ENCODE measurements around the gene C1QL2. TPM values are rescaled to one million over a fixed set of nuclear protein-coding genes. Genes with fewer than 3 reads are reported as not detected.

Gene C1QL2
- total RNA-seq, 2 experiments from 2014 or later, result not detected

DNA sequence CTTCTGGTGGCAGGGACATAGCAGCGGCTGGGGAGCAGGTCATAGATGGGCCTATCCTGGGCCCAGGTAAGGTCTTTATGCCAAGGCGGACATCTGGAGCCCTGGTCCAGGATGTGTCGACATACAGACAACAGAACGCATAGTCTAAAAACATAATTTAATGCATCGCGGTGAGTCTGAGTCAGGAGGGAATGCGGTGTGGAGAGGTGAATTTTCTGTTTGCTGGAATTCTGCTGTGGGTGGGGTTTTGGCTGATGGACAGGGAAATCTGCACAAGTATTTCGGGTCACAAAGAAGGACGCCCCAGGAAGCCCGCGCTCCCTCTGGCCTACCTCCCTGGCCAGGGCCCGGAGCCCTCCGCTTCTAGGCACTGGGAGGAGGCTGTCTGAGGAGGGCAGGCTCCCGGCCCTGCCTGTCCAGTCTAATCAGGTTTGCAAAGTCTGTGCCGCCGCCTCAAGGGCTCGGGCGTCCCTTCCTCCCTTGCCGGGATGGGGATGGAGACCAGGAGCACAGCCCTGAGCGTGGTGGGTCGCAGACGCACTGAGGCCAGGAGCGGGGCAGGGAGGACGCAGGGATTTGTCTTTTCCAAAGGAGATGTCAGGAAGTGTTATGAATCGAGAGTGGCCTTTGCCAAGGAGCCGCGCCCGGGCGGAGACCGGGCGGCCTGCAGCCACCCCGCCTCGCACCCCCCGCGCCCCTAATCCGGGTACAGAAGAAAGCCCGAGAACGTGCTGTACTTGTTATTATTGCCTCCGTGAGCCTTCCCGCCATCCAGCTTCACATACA is 2.3 kb downstream of the C1QL2 start:
- H3K4me3 Mint-ChIP-seq, result no peak overlapping the region
- CTCF ChIA-PET, result no interaction called here
- H3K27ac Mint-ChIP-seq, result no peak overlapping the region
- H3K9me3 Mint-ChIP-seq, result no peaks in the 10 kb centered on the region
- H3K4me1 Mint-ChIP-seq (ENCODE audit: low read depth), result no peaks in the 10 kb centered on the region
- H3K36me3 Mint-ChIP-seq (ENCODE audit: low read depth), result no peaks in the 10 kb centered on the region
- peaks cover 42% of the 10 kb centered on the region for H3K27me3 Mint-ChIP-seq (ENCODE audit: low read depth)
- DNase-seq, result no peak
- intact Hi-C loops (cut with micrococcal nuclease), result no loop called here

DNA sequence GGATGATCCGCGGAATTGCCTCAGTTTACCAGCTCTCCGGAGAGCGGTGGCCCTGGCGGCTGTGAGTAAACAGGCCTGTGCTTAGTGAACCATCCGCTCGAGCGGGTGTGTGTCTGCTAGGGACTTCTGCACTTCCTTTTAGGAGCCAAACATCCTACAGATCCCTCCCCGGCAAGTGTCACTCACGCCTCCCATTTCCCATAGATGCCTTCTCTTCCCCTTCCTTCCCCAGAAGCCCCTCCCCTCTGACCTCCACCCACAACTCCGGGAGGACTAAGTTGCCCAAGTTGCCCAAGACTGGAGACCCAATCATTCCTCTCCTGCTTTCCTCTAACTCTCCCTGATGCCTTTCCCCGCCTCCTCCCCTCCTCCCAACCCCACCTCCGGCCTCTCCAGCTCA is 2.9 kb downstream of the C1QL2 start:
- no peak for DNase-seq
- Mint-ChIP-seq H3K9me3 (no peaks in the 10 kb centered on the region), H3K27ac (no peak overlapping the region), H3K27me3 (ENCODE audit: low read depth) (peaks cover 45% of the 10 kb centered on the region), H3K4me1 (ENCODE audit: low read depth) (no peaks in the 10 kb centered on the region), H3K4me3 (no peak overlapping the region), H3K36me3 (ENCODE audit: low read depth) (no peaks in the 10 kb centered on the region)
- intact Hi-C loops (cut with micrococcal nuclease), result no loop called here
- CTCF ChIA-PET, result no interaction called here

- H3K4me1 Mint-ChIP-seq (ENCODE audit: low read depth), result no peaks in the 10 kb centered on the region
- intact Hi-C loops (cut with micrococcal nuclease), result no loop called here
- CTCF ChIA-PET, result no interaction called here
- H3K9me3 Mint-ChIP-seq, result no peaks in the 10 kb centered on the region
- no peak for DNase-seq
- no peak overlapping the region for H3K27ac Mint-ChIP-seq
- H3K27me3 Mint-ChIP-seq (ENCODE audit: low read depth), result peaks cover 49% of the 10 kb centered on the region
- no peaks in the 10 kb centered on the region for H3K36me3 Mint-ChIP-seq (ENCODE audit: low read depth)
- H3K4me3 Mint-ChIP-seq, result no peak overlapping the region
These were observed 4.5 kb downstream of the C1QL2 start for GRCh38 chr2:119154076-119154475.

GRCh38 chr2:119149611-119150010 is 8.9 kb downstream of the C1QL2 start:
- CTCF ChIA-PET, result interaction anchor here (0.9 kb wide), 1 partner anchor 12 kb away, joined by 3 read pairs; no protein-coding TSS in a partner anchor
- H3K36me3 Mint-ChIP-seq (ENCODE audit: low read depth), result no peaks in the 10 kb centered on the region
- peaks cover 31% of the 10 kb centered on the region for H3K27me3 Mint-ChIP-seq (ENCODE audit: low read depth)
- no peaks in the 10 kb centered on the region for H3K4me1 Mint-ChIP-seq (ENCODE audit: low read depth)
- H3K27ac Mint-ChIP-seq, result no peak overlapping the region
- no peaks in the 10 kb centered on the region for H3K9me3 Mint-ChIP-seq
- no peak overlapping the region for H3K4me3 Mint-ChIP-seq
- DNase-seq, result no peak
- intact Hi-C loops (cut with micrococcal nuclease), result no loop called here

DNA sequence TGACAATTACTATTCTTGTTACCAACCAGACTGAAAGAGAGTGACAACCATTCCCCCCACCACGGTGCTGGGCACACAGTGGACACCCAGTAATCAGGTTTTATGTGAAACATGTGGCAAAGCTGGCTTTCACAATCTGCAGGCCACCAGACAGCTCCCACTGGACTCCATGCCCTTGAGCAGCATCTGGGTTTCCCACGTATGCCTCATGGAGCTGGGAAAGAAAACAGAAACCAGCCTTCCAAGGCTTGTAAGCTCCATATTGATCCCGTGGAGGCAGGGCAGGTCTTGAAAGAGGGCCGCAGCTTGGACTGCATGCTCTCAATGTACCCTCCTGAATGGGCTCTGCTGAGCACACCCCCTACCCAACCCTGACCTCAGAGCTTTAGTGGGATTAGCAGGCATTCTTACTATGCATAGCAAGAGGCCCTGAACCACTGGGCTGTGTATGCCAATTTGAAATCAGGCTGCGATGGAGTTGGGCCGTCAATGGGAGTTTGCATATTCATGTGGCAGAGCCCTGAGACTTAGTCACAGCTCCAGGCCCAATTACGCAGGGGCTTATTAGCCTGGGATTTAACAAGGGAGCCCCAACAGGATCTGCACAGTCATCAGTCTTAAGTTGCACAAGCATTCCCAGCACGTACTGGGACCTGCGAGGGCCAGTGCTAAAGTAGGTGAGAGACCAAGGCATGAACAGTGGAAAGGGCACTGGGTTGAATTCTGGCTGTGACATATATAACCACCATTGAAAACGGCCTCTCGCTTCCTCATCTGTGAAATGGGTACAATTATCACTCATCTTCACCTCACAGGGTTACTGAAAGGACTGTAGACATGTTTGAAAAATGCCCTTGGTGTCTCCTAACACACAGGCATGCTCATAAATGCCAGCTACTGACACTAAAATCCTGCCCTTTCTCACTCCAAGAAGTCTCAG is 10.5 kb downstream of the C1QL2 start:
- Mint-ChIP-seq H3K27me3 (ENCODE audit: low read depth) (peaks cover 28% of the 10 kb centered on the region), H3K4me3 (no peak overlapping the region), H3K4me1 (ENCODE audit: low read depth) (no peaks in the 10 kb centered on the region), H3K27ac (no peak overlapping the region), H3K9me3 (no peaks in the 10 kb centered on the region), H3K36me3 (ENCODE audit: low read depth) (no peaks in the 10 kb centered on the region)
- intact Hi-C loops (cut with micrococcal nuclease), result no loop called here
- CTCF ChIA-PET, result interaction anchor here (0.5 to 0.6 kb wide), 2 partner anchors 12 to 18 kb away, joined by 3 to 7 read pairs; no protein-coding TSS in a partner anchor
- DNase-seq, result no peak

GRCh38 chr2:119144806-119145205 is 13.7 kb downstream of the C1QL2 start:
- H3K4me3 Mint-ChIP-seq, result no peak overlapping the region
- DNase-seq, result no peak
- no peaks in the 10 kb centered on the region for H3K4me1 Mint-ChIP-seq (ENCODE audit: low read depth)
- peaks cover 13% of the 10 kb centered on the region for H3K27me3 Mint-ChIP-seq (ENCODE audit: low read depth)
- H3K27ac Mint-ChIP-seq, result no peak overlapping the region
- CTCF ChIA-PET, result no interaction called here
- no peaks in the 10 kb centered on the region for H3K9me3 Mint-ChIP-seq
- no peaks in the 10 kb centered on the region for H3K36me3 Mint-ChIP-seq (ENCODE audit: low read depth)
- intact Hi-C loops (cut with micrococcal nuclease), result no loop called here

DNA sequence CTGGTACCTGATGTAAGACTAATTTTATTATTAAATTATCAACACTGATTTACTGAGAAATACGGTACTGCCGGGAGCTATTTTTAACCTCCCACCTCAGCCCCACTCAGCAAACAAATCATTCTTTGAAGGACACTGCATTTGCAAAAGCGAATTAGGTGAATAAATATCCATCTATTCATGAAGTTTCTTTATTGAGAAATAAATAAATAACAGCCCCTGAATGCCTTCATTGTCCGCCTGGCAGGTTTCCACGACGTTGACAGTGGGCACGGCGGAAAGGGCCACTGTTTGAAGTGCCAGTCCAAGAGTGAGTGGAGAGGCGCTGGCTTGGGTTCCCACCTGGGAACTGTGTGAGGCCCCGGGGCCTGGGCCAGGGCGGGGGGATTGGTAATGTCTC is 15.7 kb downstream of the C1QL2 start:
- Mint-ChIP-seq H3K4me1 (ENCODE audit: low read depth) (no peaks in the 10 kb centered on the region), H3K27ac (no peak overlapping the region), H3K27me3 (ENCODE audit: low read depth) (peaks cover 10% of the 10 kb centered on the region), H3K36me3 (ENCODE audit: low read depth) (no peaks in the 10 kb centered on the region), H3K4me3 (no peak overlapping the region), H3K9me3 (no peaks in the 10 kb centered on the region)
- no peak for DNase-seq
- intact Hi-C loops (cut with micrococcal nuclease), result no loop called here
- CTCF ChIA-PET, result no interaction called here

DNA sequence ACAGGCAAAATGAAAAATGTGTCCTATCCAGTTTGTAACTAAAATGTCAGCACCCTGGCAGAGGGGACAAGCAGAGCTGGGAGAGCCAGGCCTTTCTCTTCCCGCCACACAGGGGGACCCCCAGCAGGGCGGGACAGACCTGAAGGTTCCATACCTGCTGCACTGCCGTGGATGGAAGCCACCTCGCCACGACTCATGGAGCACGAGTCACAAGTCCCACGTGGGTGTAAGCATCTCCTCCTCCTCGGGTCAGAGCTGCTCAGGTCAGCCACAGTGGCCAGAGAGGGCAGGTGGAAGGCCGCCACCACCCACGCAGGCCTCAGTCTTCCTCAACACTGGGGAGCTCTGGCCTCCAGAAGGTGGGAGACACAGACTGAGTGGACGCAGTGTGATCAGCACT is 21.0 kb downstream of the C1QL2 start:
- DNase-seq, result no peak
- Mint-ChIP-seq H3K4me3 (no peak overlapping the region), H3K4me1 (ENCODE audit: low read depth) (no peaks in the 10 kb centered on the region), H3K27me3 (ENCODE audit: low read depth) (peaks cover 10% of the 10 kb centered on the region), H3K27ac (no peak overlapping the region), H3K36me3 (ENCODE audit: low read depth) (no peaks in the 10 kb centered on the region), H3K9me3 (no peaks in the 10 kb centered on the region)
- CTCF ChIA-PET, result interaction anchor here (0.9 kb wide), 1 partner anchor 12 kb away, joined by 3 read pairs; no protein-coding TSS in a partner anchor
- intact Hi-C loops (cut with micrococcal nuclease), result no loop called here

DNA sequence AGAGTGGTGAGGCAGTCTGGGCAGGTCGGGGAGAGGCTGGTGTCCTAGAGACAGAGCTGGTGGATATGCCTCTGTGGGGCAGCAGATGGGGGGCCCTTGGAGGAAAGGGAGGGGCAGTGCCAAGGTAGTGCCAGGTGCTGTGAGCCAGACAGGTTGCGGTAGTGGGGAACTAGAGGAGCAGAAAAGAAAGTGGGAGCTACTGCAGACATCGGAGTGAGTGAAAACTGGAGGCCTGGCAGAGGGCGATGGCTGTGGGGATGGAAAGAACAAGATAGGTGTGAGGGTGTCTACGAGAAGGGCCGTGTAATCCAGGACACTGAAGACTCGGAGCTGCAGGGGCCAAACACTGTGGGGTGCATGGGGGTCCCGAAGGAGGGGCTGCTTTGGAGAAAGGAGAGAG is 21.7 kb downstream of the C1QL2 start:
- no peaks in the 10 kb centered on the region for H3K4me1 Mint-ChIP-seq (ENCODE audit: low read depth)
- H3K27ac Mint-ChIP-seq, result no peak overlapping the region
- H3K27me3 Mint-ChIP-seq (ENCODE audit: low read depth), result peaks cover 10% of the 10 kb centered on the region
- CTCF ChIA-PET, result interaction anchor here (0.9 kb wide), 1 partner anchor 12 kb away, joined by 3 read pairs; no protein-coding TSS in a partner anchor
- H3K9me3 Mint-ChIP-seq, result no peaks in the 10 kb centered on the region
- H3K4me3 Mint-ChIP-seq, result no peak overlapping the region
- intact Hi-C loops (cut with micrococcal nuclease), result no loop called here
- DNase-seq, result no peak
- H3K36me3 Mint-ChIP-seq (ENCODE audit: low read depth), result no peaks in the 10 kb centered on the region

GRCh38 chr2:119136093-119136492 is 22.5 kb downstream of the C1QL2 start:
- no peak for DNase-seq
- no peaks in the 10 kb centered on the region for H3K36me3 Mint-ChIP-seq (ENCODE audit: low read depth)
- intact Hi-C loops (cut with micrococcal nuclease), result no loop called here
- no peaks in the 10 kb centered on the region for H3K9me3 Mint-ChIP-seq
- peaks cover 10% of the 10 kb centered on the region for H3K27me3 Mint-ChIP-seq (ENCODE audit: low read depth)
- no peak overlapping the region for H3K4me3 Mint-ChIP-seq
- no peak overlapping the region for H3K27ac Mint-ChIP-seq
- CTCF ChIA-PET, result interaction anchor here (0.7 kb wide), 1 partner anchor 10 kb away, joined by 7 read pairs; no protein-coding TSS in a partner anchor
- no peaks in the 10 kb centered on the region for H3K4me1 Mint-ChIP-seq (ENCODE audit: low read depth)

DNA sequence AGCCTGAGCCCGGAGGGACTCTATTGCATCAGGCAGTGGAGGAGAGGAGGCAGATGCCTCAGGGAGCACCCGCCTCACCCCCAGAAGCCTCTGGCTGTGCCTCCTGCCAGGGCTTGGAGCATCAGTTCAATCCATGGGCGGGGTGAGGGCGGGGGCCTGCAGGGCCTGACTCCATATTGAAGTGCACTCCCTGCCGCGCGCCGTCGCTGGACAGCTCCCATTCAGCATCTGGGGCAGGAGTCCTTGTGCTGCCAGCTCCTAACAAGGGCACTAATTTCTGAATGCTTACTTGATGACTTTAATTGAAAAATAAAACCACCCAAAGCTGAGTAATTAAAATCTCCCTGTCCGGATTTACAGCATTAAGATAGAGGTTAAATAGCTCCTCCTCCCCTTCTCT is 23.8 kb downstream of the C1QL2 start:
- no peak overlapping the region for H3K27ac Mint-ChIP-seq
- DNase-seq, result no peak
- H3K36me3 Mint-ChIP-seq (ENCODE audit: low read depth), result no peaks in the 10 kb centered on the region
- H3K9me3 Mint-ChIP-seq, result no peaks in the 10 kb centered on the region
- no peak overlapping the region for H3K4me3 Mint-ChIP-seq
- H3K27me3 Mint-ChIP-seq (ENCODE audit: low read depth), result peaks cover 7% of the 10 kb centered on the region
- H3K4me1 Mint-ChIP-seq (ENCODE audit: low read depth), result no peaks in the 10 kb centered on the region
- CTCF ChIA-PET, result no interaction called here
- intact Hi-C loops (cut with micrococcal nuclease), result no loop called here

DNA sequence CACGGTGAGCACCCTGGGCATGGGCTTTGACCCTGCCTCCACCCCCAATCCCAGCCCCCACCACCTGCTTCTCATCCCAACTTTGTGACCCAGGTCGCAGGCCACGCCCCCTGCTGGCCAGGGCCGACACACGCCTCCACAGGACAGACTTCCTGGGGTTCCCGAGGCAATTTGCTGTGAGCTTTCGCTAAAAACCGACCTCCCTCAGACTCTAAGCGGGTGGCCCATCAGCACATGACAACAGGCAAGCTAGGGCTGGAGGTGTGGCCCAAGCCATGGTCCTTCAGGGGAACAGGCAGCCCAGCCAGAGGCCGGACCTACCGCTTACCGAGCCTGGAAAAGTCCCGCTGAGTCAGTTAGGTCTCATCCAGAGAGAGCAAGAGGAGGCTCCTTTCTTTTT is 31.9 kb downstream of the C1QL2 start:
- peak; percentile 42 for DNase-seq
- H3K27me3 Mint-ChIP-seq (ENCODE audit: low read depth), result peaks cover 24% of the 10 kb centered on the region
- no peak overlapping the region for H3K4me3 Mint-ChIP-seq
- no peaks in the 10 kb centered on the region for H3K36me3 Mint-ChIP-seq (ENCODE audit: low read depth)
- peaks cover 2% of the 10 kb centered on the region for H3K4me1 Mint-ChIP-seq (ENCODE audit: low read depth)
- H3K27ac Mint-ChIP-seq, result no peak overlapping the region
- H3K9me3 Mint-ChIP-seq, result no peaks in the 10 kb centered on the region
- intact Hi-C loops (cut with micrococcal nuclease), result loop anchor here (1.0 kb wide), 1 partner anchor 244 kb away; no protein-coding TSS in a partner anchor
- CTCF ChIA-PET, result interaction anchor here (1.0 to 3.8 kb wide), 2 partner anchors 243 to 245 kb away, joined by 3 to 14 read pairs; no protein-coding TSS in a partner anchor

Measured in activated naive CD4-positive, alpha-beta T cell treated with anti-CD3 and anti-CD28 coated beads for 36 hours (primary cell).